Activated gamma-delta T cell treated with Interleukin-2 at 50 U/mL for 16 hours (primary cell): Measurements from ENCODE around the gene MYH7B.

Source experiments
- DNase-seq: peaks from one replicate; pipeline ENCODE4 v3.0.0-alpha.2; 2020

Gene MYH7B

DNA sequence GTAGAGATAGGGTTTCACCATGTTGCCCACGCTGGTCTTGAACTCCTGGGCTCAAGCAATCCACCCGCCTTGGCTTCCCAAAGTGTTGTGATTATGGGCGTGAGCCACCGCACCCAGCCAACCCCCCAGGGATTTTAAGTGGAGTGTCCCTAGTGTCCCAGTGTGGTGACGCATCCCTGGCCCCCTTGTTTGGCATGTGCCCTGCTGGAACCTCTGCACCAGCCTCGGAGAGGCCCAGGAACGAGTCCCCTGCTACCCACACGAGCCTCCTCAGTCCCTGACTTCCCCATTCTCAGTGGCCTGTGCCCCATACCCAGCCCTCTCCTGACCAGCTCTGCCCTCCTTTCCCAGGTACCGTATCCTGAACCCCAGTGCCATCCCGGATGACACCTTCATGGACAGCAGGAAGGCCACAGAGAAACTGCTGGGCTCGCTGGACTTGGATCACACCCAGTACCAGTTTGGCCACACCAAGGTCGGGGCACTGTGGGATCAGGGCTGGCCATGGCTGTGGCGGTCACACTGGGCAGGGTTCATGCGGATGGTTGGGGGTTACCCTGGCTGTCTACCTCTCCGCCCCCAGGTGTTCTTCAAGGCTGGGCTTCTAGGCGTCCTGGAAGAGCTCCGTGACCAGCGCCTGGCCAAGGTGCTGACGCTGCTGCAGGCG is 37.2 kb downstream of the MYH7B start:
- no peak for DNase-seq

DNA sequence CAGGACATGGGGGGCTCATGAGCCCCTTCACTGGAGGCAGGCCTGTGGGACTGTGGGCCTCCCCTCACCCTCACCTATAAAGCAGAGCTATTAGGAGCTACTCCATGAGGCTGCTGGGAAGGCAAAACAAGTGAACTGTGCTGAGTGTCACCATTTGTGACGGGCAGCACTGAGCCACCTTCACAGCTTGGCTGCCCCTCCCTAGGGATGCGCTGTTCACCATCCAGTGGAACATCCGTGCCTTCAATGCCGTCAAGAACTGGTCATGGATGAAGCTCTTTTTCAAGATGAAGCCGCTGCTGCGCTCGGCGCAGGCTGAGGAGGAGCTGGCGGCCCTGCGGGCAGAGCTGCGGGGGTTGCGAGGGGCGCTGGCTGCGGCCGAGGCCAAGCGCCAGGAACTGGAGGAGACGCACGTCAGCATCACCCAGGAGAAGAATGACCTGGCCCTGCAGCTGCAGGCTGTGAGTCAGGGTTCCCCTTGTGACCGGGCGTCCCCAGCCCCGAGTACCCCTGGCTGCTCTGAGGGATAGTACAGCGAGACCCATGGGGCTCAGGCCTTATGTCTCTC is 38.4 kb downstream of the MYH7B start:
- DNase-seq = no peak

GRCh38 chr20:34994509-34995131 is 39.0 kb downstream of the MYH7B start:
- DNase-seq = no peak

- no peak for DNase-seq
These were observed 39.5 kb downstream of the MYH7B start for GRCh38 chr20:34995192-34995591.

DNA sequence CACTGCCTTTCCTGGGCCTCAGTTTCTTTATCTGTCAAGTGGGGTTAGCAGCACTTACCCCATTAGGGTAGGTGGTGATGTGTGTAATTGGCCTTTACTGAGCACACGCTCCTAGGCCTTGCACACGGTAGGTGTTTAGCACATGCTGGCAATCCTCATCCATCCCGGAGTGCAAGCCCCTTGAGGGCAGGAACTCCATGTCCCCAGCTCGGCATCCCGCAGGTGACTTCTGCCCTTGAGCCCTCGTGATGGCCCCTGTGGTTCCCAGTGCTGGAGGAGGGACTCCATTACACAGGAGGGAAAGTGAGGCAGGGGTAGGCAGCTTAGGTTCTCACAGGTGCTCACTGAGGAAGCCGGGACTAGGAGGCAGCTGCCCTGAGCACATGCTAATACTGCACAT is 40.0 kb downstream of the MYH7B start:
- DNase-seq = no peak

DNA sequence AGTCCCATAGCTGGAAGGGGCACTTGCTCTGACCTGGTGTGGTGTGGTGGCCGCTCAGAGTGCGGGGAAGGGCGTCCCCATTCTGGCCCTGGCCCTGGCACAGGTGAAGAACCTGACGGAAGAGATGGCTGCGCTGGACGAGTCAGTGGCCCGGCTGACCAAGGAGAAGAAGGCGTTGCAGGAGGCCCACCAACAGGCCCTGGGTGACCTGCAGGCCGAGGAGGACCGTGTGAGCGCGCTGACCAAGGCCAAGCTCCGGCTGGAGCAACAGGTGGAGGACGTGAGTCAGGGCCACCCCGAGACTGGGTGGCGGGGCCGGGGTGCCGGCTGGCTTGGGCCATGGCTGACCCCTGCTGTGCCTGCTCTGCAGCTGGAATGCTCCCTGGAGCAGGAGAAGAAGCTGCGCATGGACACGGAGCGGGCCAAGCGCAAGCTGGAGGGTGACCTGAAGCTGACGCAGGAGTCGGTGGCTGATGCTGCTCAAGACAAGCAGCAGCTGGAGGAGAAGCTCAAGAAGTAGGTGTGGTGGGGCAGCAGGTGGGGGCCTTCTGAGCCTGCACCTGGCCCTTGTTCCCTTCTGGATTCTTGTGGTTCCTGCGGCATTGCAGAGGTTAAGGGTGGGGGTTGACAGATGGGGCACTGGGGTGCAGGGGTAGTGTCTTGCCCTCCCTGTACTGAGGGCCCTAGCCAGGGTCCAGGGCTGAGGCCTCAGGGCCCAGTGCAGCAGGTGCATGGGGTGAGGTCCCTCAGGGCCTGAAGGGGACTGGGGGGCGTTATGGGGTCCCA is 40.8 kb downstream of the MYH7B start:
- no peak for DNase-seq

DNA sequence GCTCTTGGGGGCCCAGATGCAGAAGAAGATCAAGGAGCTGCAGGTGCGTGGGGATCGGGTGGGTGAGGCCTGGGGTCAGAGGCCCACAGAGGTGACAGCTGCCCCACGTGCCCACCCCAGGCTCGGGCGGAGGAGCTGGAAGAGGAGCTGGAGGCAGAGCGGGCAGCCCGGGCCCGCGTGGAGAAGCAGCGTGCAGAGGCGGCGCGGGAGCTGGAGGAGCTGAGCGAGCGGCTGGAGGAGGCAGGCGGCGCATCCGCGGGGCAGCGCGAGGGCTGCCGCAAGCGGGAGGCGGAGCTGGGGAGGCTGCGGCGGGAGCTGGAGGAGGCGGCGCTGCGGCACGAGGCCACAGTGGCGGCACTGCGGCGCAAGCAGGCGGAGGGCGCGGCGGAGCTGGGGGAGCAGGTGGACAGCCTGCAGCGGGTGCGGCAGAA is 41.5 kb downstream of the MYH7B start:
- no peak for DNase-seq

DNA sequence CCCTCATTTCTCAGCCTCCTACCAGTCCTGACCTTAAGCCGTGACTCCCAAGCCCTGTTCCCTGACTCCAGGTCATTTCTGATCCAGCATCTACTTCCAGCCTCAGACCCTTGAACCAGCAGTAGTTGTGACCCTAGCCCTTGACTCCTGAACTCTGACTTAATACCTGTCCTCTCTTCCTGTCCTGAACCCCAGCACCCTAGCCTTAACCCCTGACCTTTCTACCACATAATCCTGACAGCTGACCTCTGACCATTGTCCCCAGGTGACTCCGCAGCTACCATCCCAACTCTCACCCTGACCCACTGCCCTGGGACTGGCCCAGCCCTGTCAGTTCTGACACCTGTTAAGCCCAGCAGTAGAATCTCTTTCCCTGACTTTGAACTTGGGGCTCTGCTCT is 42.1 kb downstream of the MYH7B start:
- DNase-seq = no peak

- DNase-seq = no peak
These were observed 42.8 kb downstream of the MYH7B start for GRCh38 chr20:34998331-34998950.

DNA sequence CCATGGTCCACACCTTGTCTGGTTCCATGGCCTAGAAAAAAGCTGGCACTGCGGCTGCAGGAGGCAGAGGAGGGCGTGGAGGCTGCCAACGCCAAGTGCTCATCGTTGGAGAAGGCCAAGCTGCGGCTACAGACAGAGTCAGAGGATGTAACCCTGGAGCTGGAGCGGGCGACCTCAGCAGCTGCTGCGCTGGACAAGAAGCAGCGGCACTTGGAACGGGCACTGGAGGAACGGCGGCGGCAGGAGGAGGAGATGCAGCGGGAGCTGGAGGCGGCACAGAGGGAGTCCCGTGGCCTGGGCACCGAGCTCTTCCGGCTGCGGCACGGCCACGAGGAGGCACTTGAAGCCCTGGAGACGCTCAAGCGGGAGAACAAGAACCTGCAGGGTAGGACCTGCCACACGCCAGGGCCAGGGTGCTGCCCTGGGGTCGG is 43.4 kb downstream of the MYH7B start:
- no peak for DNase-seq

DNA sequence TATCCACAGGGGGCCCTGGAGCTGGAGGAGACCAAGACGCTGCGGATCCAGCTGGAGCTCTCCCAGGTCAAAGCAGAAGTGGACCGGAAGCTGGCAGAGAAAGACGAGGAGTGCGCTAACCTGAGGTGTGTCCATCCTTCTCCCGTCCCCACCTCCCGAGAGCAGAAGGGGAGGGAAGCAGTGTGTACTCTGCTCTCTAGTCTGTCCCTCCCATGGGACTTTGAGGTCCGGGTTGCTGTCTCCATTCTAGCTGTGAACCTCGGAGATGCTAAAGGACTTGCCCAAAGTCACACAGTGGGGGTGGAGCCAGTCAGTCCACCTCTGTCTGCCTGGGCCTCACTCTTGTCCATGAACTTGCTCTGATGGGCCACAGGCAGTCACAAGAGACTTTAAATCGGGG is 44.1 kb downstream of the MYH7B start:
- DNase-seq = no peak

GRCh38 chr20:35000311-35000921 is 44.7 kb downstream of the MYH7B start:
- DNase-seq = no peak

DNA sequence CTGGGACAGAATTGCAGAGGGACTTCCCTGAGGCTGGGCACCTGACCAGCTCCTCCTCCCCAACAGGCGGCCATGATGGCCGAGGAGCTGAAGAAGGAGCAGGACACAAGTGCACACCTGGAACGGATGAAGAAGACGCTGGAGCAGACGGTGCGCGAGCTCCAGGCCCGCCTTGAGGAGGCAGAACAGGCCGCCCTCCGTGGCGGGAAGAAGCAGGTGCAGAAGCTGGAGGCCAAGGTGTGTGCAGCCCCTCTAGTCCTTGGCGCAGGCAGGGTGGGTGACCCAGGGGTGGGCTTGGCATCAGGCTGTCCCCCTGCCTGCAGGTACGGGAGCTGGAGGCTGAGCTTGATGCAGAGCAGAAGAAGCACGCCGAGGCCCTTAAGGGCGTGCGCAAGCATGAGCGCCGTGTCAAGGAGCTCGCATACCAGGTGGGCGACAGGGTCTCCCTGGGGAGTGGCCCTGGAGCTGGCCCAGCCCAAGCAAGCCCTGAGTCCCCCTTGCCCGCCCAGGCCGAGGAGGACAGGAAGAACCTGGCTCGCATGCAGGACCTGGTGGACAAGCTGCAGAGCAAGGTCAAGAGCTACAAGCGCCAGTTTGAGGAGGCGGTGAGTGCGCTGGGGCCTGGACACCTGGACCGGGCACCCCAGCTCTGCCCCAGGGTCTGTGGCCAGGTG is 45.4 kb downstream of the MYH7B start:
- no peak for DNase-seq

DNA sequence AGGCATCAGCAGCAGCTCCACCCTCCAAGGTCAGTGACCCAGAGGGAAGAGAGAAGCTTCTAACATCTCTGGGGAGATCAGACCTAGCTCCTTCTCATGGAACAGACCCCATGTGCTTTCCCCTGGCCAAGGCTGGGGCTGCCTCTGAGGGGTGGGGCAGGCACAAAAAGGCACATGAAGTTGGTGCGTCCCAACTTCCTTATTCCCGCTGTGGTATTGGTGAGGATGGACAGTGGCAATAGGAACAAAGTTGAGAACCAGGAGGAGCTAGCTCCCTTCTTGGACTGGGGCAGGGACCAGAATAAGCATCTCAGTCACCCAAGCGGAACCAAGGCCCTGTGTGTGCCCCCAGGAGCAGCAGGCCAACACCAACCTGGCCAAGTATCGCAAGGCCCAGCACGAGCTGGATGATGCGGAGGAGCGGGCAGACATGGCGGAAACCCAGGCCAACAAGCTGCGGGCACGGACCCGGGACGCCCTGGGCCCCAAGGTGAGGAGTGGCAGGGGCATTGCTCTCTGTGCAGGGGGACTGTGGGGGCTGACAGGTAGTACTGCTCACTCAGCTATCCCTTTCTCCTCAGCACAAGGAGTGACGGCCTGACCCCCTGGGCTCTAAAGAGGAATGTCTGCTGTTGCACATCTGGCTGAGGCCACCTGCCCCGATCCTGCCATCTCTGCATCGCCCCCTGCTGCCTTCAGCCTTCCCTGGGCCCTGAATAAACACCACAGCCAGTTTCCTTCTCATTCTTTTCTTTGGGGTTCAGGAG is 46.1 kb downstream of the MYH7B start:
- DNase-seq = no peak

DNA sequence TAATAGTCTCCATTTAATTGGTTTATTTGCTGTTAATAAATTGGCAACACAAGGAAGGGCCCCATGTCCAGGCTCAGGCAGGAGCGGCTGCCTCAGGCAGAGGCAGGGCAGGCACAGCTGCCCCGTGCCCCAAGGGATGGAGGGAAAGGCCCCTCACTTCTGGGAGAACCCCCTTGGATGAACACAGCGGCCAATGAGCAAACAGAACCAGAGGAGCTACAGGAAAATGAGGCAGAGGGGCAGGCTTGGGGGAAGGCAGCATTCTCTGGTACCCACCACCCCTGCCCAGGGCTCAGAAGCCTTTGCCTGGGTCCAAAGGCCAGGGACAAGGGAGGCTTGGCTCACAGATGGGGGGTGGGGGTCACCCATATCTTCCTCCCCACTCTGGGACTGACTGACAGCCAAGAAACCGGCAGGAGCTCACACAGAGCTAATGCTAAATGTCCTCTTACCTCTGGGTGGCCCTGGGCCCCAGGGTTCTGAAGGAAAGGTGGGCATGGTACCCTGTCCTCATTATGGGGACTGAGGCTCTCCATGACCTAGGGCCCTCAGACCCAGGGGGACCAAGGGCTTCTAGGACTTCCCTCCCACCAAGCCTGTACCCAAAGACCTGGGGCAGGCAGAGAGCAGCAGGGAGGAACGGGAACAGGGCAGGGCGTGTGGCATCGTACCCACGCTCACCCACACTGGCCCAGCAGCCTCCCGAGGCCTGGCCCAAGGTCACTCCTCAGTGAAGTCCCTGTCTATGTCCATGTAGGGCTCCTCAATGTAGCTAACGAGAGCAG is 47.0 kb downstream of the MYH7B start:
- DNase-seq = no peak

DNA sequence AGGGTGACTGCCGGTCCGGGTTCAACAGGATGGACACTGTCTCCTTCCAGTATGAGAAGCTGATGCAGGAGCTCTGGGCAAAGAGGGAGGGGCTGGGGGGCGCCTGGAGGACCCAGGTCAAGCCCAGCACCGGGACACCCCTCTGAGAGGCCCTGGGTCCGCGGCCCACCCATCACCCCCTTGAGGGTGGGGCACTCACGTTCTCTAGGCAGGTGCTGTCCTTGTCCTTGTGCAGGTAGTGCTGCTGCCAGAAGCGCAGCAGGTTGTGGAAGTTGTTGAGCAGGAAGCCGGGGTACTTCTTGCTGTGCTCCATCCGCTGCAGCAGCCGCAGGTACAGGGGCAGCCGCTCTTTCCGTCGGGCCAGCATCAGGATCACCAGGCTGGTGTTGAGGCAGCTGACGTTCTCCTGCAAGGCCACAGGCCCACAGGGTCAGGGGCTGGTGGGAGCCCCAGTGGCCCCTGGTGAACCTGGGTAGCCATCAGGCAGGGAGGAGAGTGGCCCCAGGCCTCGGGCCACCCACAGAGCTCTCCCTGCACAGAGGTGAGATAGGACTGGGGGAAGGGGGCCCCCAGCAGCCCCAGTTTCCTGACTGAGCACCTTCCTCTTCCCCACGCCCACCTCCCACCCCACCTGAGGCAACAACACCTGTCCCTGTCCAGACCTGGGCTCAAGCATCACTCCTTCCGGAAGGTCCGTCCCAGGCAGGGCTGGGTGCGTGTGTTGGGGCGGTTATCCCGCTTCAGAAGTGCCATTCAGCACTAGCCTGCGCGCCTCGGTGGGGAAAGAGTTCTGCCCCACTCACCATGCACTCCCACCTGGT is 47.8 kb downstream of the MYH7B start:
- no peak for DNase-seq

GRCh38 chr20:35004051-35004725 is 48.5 kb downstream of the MYH7B start:
- no peak for DNase-seq

DNA sequence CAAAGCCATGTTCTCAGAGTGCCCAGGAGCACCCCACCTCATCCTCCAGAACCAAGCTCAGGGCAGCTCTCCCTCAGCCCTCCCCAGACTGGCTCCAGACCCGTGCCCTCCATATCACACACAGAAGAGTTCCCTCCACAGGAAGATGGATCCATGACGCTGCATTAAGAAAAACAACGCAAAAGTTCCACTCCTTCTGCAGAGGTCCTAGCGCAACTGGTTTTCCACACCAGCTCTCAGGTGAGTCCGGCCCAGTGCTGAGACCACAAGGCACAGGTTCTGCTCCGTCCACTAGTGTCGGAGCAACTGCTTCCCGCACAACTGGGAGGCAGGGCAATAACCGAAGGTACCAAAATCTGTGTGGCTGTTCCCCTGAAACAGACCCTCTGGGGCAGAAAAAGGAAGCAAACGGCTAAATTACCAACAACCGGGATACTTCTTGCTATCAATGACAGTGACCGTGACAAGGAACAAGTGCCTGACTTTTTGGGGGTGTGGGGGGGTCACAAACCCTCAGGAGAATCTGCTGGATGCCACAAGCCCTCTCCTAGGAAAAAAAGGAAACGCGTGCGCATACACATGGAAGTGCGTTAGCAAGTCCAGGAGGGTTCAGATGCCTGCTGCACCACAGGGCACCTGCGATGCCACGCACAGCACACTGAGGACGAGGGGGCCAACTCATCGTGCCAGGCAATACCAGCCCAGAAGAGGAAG is 49.2 kb downstream of the MYH7B start:
- no peak for DNase-seq
